OCI-LY3 (cell line): ENCODE results near the gene UBE2N.

ENCODE experiments used
- H2AFZ ChIP-seq: fragments of 200-600, 300-600 bp; shearing (Covaris generic); 2 replicates; pipeline ENCODE4 v1.6.0; 2014; ENCODE audit warnings: antibody characterized with exemption, low read depth, low read length
- H3K27ac ChIP-seq: fragments of 200-600, 300-600 bp; sonication (generic); 2 replicates; pipeline ENCODE4 v1.5.1; 2014; ENCODE audit warnings: mild to moderate bottlenecking, low read length, moderate library complexity, mixed read lengths
- H3K27me3 ChIP-seq: fragments of 200-600, 300-600 bp; sonication (generic); 2 replicates; pipeline ENCODE4 v1.6.1; 2014; ENCODE audit warnings: low read depth, low read length, mixed read lengths
- H3K36me3 ChIP-seq: fragments of 200-600, 300-600 bp; sonication (generic); replicated peaks from 2 replicates; pipeline ENCODE3; 2014; ENCODE audit warnings: low read depth, low read length, mixed read lengths
- H3K4me1 ChIP-seq: fragments of 300-600, 200-600 bp; sonication (generic); 2 replicates; pipeline ENCODE4 v1.6.1; 2014; ENCODE audit warnings: low read length, mixed read lengths
- H3K4me2 ChIP-seq: fragments of 200-600, 300-600 bp; sonication (generic); 2 replicates; pipeline ENCODE4 v1.6.1; 2014; ENCODE audit warnings: low read length, mixed read lengths
- H3K4me3 ChIP-seq: fragments of 300-600, 200-600 bp; sonication (generic); 2 replicates; pipeline ENCODE4 v1.5.1; 2014; ENCODE audit warnings: antibody characterized with exemption, mild to moderate bottlenecking, low read length, moderate library complexity
- H3K79me2 ChIP-seq: fragments of 300-600, 200-600 bp; shearing (Covaris generic); 2 replicates; pipeline ENCODE4 v1.6.1; 2014; ENCODE audit warnings: mild to moderate bottlenecking, low read length, mixed read lengths
- H3K9ac ChIP-seq: fragments of 300-600, 200-600 bp; shearing (Covaris generic); 2 replicates; pipeline ENCODE4 v1.6.0; 2014; ENCODE audit warnings: mild to moderate bottlenecking, low read length, moderate library complexity
- H3K9me3 ChIP-seq: fragments of 200-600, 300-600 bp; shearing (Covaris generic); 2 replicates; pipeline ENCODE4 v1.6.1; 2014; ENCODE audit warnings: low read length, mixed read lengths; ENCODE audit not compliant: insufficient read depth
- H4K20me1 ChIP-seq: fragments of 200-600, 300-600 bp; sonication (generic); 2 replicates; pipeline ENCODE4 v1.6.1; 2016; ENCODE audit warnings: low read length, mixed read lengths; ENCODE audit not compliant: insufficient read depth
- CTCF ChIP-seq: fragments of 200-600, 300-600 bp; sonication (generic); IDR thresholded peaks from 2 replicates; pipeline ENCODE4 v1.5.1; 2014; ENCODE audit warnings: antibody characterized with exemption, low read length, low read depth
- EZH2phosphoT487 ChIP-seq: fragments of 200-600 bp; shearing (Covaris generic); IDR thresholded peaks from 2 replicates; pipeline ENCODE4 v1.6.1; 2018; ENCODE audit warnings: antibody characterized with exemption, mixed run types, low read depth

The UBE2N gene

GRCh38 chr12:93451423-93452158, 9.8 kb upstream of the UBE2N start:
- Histone ChIP-seq H3K4me2 (no peak overlapping the region), H4K20me1 (no peaks in the 10 kb centered on the region), H3K9me3 (no peaks in the 10 kb centered on the region), H3K36me3 (no peaks in the 10 kb centered on the region), H3K4me1 (peaks cover 23% of the 10 kb centered on the region), H2AFZ (no peak overlapping the region), H3K27ac (no peak overlapping the region), H3K27me3 (no peaks in the 10 kb centered on the region), H3K9ac (no peak overlapping the region), H3K79me2 (no peaks in the 10 kb centered on the region), H3K4me3 (no peak overlapping the region)
- no peak for TF ChIP-seq CTCF
- no peak for TF ChIP-seq EZH2phosphoT487

- Histone ChIP-seq H3K36me3 (no peaks in the 10 kb centered on the region), H3K4me3 (no peak overlapping the region), H4K20me1 (no peaks in the 10 kb centered on the region), H3K4me1 (peaks cover 23% of the 10 kb centered on the region), H3K27ac (peak overlapping the region; percentile 21; the same call in 1 of the 2 replicates), H2AFZ (no peak overlapping the region), H3K27me3 (no peaks in the 10 kb centered on the region), H3K9ac (no peak overlapping the region), H3K79me2 (no peaks in the 10 kb centered on the region), H3K9me3 (no peaks in the 10 kb centered on the region), H3K4me2 (peak overlapping the region; percentile 40)
- TF ChIP-seq EZH2phosphoT487, result no peak
- no peak for TF ChIP-seq CTCF
These were observed 7.5 kb upstream of the UBE2N start for GRCh38 chr12:93449277-93449676.

- H4K20me1 ChIP-seq, result no peaks in the 10 kb centered on the region
- H3K79me2 ChIP-seq, result no peaks in the 10 kb centered on the region
- H3K4me1 ChIP-seq, result peaks cover 24% of the 10 kb centered on the region
- no peaks in the 10 kb centered on the region for H3K27me3 ChIP-seq
- H2AFZ ChIP-seq, result no peak overlapping the region
- H3K36me3 ChIP-seq, result no peaks in the 10 kb centered on the region
- H3K4me2 ChIP-seq, result peak overlapping the region; percentile 40
- H3K9ac ChIP-seq, result no peak overlapping the region
- H3K9me3 ChIP-seq, result no peaks in the 10 kb centered on the region
- H3K4me3 ChIP-seq, result no peak overlapping the region; the same call in 1 of the 2 replicates
- no peak for TF ChIP-seq EZH2phosphoT487
- TF ChIP-seq CTCF, result no peak
- peak overlapping the region; percentile 21; the same call in 1 of the 2 replicates for H3K27ac ChIP-seq
These were observed 7.0 kb upstream of the UBE2N start for GRCh38 chr12:93448796-93449195.

GRCh38 chr12:93447555-93448290, 6.0 kb upstream of the UBE2N start:
- Histone ChIP-seq H3K4me1 (peaks cover 34% of the 10 kb centered on the region), H3K36me3 (no peaks in the 10 kb centered on the region), H3K27me3 (no peaks in the 10 kb centered on the region), H4K20me1 (no peaks in the 10 kb centered on the region), H3K27ac (no peak overlapping the region), H3K4me3 (no peak overlapping the region), H3K9me3 (no peaks in the 10 kb centered on the region), H3K9ac (no peak overlapping the region), H2AFZ (no peak overlapping the region), H3K4me2 (no peak overlapping the region), H3K79me2 (0 out of 2 replicates have a peak, but pooled peaks cover 3% of the 10 kb centered on the region)
- TF ChIP-seq EZH2phosphoT487, result no peak
- TF ChIP-seq CTCF, result no peak
